ENCODE results near the gene PPP6R2. TPM values are rescaled to one million over a fixed set of nuclear protein-coding genes. Genes with fewer than 3 reads are reported as not detected.

Gene PPP6R2
- total and polyA plus RNA-seq, 8 donors: 24.4 to 243 (median 62.3) TPM

DNA sequence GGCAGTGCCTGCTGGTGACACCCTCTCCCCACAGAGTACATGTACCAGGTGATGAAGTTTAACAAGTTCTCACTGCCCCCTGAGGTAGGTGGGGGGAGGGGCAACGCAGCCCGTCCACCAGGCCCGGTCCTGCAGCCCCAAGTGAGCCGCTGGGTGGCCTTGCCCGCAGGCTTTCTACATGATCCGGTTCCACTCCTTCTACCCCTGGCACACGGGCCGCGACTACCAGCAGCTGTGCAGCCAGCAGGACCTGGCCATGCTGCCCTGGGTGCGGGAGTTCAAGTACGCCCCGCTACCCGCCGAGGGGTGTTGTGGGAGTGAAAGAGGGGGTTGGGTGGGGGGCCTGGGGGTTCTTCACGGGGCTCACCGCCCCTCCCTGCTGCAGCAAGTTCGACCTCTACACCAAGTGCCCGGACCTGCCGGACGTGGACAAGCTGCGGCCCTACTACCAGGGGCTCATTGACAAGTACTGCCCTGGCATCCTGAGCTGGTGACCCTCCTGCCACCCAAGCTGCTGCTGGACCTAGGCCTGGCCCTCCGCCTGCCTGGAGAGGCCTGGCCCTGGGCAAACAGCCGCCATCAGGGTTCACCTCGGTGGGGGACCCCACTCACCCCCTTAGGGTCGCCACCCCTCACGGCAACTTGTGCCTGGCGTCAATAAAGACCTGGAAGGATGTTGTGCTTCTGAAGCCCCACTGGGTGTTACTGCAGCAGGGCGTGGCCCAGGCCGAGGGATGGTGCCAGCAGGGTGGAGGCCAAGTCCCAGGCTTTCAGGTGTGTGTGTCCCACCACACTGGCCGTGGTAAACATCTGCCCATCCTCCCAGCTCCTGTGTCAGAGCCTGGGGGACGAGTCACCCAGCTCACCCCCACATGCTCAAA, 146.5 kb downstream of the PPP6R2 start:
- intact Hi-C loops (cut with DNase I; ENCODE audit: low total_unique reads): no loop called here
- TF ChIP-seq EP300 (IDR thresholded peaks at IDR 0.05) (no peak), POLR2AphosphoS5 (IDR thresholded peaks at IDR 0.05) (no peak), POLR2A (IDR thresholded peaks at IDR 0.05) (no peak)
- TF ChIP-seq, protein P1, sequence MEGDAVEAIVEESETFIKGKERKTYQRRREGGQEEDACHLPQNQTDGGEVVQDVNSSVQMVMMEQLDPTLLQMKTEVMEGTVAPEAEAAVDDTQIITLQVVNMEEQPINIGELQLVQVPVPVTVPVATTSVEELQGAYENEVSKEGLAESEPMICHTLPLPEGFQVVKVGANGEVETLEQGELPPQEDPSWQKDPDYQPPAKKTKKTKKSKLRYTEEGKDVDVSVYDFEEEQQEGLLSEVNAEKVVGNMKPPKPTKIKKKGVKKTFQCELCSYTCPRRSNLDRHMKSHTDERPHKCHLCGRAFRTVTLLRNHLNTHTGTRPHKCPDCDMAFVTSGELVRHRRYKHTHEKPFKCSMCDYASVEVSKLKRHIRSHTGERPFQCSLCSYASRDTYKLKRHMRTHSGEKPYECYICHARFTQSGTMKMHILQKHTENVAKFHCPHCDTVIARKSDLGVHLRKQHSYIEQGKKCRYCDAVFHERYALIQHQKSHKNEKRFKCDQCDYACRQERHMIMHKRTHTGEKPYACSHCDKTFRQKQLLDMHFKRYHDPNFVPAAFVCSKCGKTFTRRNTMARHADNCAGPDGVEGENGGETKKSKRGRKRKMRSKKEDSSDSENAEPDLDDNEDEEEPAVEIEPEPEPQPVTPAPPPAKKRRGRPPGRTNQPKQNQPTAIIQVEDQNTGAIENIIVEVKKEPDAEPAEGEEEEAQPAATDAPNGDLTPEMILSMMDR (IDR thresholded peaks at IDR 0.05): no peak
- peaks cover 2 to 14% (median 10%) of the 10 kb centered on the region in 4 donors for H3K4me1 ChIP-seq
- peak in 1 of 2 donors; percentile 3 for DNase-seq
- no peak overlapping the region for H3K27ac ChIP-seq
- 76 to 88% (median 82%) methylated on average over 25 to 31 of the region's 31 CpGs for WGBS, 5 donors
- H3K36me3 ChIP-seq: no peaks in the 10 kb centered on the region
- H3K27me3 ChIP-seq: peaks cover 0 to 44% (median 0%) of the 10 kb centered on the region in 3 donors
- no peaks in the 10 kb centered on the region for H3K9me3 ChIP-seq
- no peak overlapping the region for H3K4me3 ChIP-seq

DNA sequence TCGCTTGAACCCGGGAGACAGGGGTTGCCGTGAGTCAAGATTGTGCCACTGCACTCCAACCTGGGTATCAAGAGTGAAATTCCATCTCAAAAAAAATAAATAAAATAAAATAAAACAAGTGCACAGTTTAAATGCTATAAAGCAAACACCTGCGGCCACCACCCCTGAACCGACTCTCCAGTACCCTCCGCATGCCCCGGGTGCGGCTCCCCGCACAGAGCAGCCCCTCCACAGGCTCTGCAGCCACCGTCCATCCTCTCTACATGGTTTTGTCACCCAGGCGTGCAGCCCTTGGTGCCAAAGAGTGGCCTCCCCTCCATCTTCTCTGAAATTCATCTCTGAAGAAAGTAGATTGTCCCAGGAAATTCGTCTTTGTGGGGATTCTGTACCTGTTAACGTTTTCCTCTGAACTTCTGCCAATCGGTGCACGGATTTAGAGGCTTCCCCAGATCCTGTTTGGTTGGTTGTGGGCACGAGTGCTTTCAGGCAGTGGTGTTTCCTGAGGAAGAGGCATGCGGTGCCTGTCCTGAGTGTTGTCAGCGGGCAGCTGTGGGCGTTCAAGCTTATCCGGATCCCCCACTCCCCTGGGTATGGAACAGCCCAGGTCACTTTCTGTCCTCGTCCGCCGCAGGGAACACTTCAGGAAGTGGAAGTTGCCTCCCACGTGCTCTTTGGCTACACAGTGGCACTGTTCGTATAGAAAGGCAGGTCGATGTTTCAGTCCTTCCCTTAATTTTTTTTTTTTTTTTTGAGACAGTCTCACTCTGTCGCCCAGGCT, 147.6 kb downstream of the PPP6R2 start:
- Histone ChIP-seq H3K27ac (no peak overlapping the region), H3K27me3 (peaks cover 0 to 38% (median 0%) of the 10 kb centered on the region in 3 donors), H3K4me3 (no peak overlapping the region), H3K36me3 (no peaks in the 10 kb centered on the region), H3K4me1 (peaks cover 0 to 3% (median 1%) of the 10 kb centered on the region in 4 donors), H3K9me3 (no peaks in the 10 kb centered on the region)
- peak in 1 of 2 donors; percentile 11 for DNase-seq
- WGBS, 5 donors: 65 to 73% (median 72%) methylated on average over 26 to 27 of the region's 27 CpGs
- intact Hi-C loops (cut with DNase I; ENCODE audit: low total_unique reads): no loop called here
- no peak for TF ChIP-seq POLR2A (IDR thresholded peaks at IDR 0.05)
- no peak for TF ChIP-seq POLR2AphosphoS5 (IDR thresholded peaks at IDR 0.05)
- TF ChIP-seq, protein P1 (IDR thresholded peaks at IDR 0.05): no peak
- TF ChIP-seq EP300 (IDR thresholded peaks at IDR 0.05): no peak

Other genes with a start within 250 kb of the PPP6R2 start
- gene PANX2, start 172.6 kb upstream of the PPP6R2 start, total RNA-seq: 1 to 10 TPM in 2 of 5 donors, under 1 TPM in 1, not detected in 2; 0.29 to 1.8 (median 1.6) TPM
- gene PANX2, start 172.6 kb upstream of the PPP6R2 start, polyA plus RNA-seq: 1 to 10 TPM in 1 of 3 donors, under 1 TPM in 1, not detected in 1; 0.25 to 1.1 TPM
- gene TRABD, start 157.4 kb upstream of the PPP6R2 start, total RNA-seq: 100 to 1,000 TPM in 2 of 5 donors, 10 to 100 TPM in 3; 13.2 to 245 (median 56.7) TPM
- 10 to 100 TPM; 41.4 to 46.4 (median 45.5) TPM for gene TRABD, start 157.4 kb upstream of the PPP6R2 start, polyA plus RNA-seq
- gene SELENOO, start 142.3 kb upstream of the PPP6R2 start, total RNA-seq: 100 to 1,000 TPM in 1 of 5 donors, 10 to 100 TPM in 4; 10.1 to 185 (median 57.2) TPM
- 10 to 100 TPM; 30.9 to 37.5 (median 33.1) TPM for gene SELENOO, start 142.3 kb upstream of the PPP6R2 start, polyA plus RNA-seq
- gene TUBGCP6, start 98.3 kb upstream of the PPP6R2 start, total RNA-seq: 100 to 1,000 TPM in 1 of 5 donors, 10 to 100 TPM in 4; 40.4 to 112 (median 91.5) TPM
- 10 to 100 TPM; 37.8 to 59.0 (median 38.8) TPM for gene TUBGCP6, start 98.3 kb upstream of the PPP6R2 start, polyA plus RNA-seq
- gene HDAC10, start 92.1 kb upstream of the PPP6R2 start, total RNA-seq: 100 to 1,000 TPM in 2 of 5 donors, 10 to 100 TPM in 3; 15.4 to 156 (median 74.1) TPM
- 10 to 100 TPM; 24.7 to 41.4 (median 36.2) TPM for gene HDAC10, start 92.1 kb upstream of the PPP6R2 start, polyA plus RNA-seq
- 10 to 100 TPM in 2 of 5 donors, 1 to 10 TPM in 3; 5.2 to 49.6 (median 9.3) TPM for gene MAPK12, start 81.6 kb upstream of the PPP6R2 start, total RNA-seq
- gene MAPK12, start 81.6 kb upstream of the PPP6R2 start, polyA plus RNA-seq: 1 to 10 TPM; 4.7 to 9.3 (median 7.1) TPM
- gene MAPK11, start 72.9 kb upstream of the PPP6R2 start, total RNA-seq: 10 to 100 TPM in 1 of 5 donors, 1 to 10 TPM in 2, under 1 TPM in 1, not detected in 1; 0.29 to 10.1 (median 5.7) TPM
- gene MAPK11, start 72.9 kb upstream of the PPP6R2 start, polyA plus RNA-seq: 10 to 100 TPM in 2 of 3 donors, 1 to 10 TPM in 1; 8.5 to 13.6 (median 12.3) TPM
- 100 to 1,000 TPM; 105 to 648 (median 400) TPM for gene PLXNB2, start 35.7 kb upstream of the PPP6R2 start, total RNA-seq
- 100 to 1,000 TPM in 2 of 3 donors, 10 to 100 TPM in 1; 50.3 to 197 (median 147) TPM for gene PLXNB2, start 35.7 kb upstream of the PPP6R2 start, polyA plus RNA-seq
- gene DENND6B, start 16.3 kb upstream of the PPP6R2 start, total RNA-seq: 10 to 100 TPM in 2 of 5 donors, 1 to 10 TPM in 3; 2.2 to 13.4 (median 2.5) TPM
- gene DENND6B, start 16.3 kb upstream of the PPP6R2 start, polyA plus RNA-seq: 1 to 10 TPM; 2.0 to 7.6 (median 5.5) TPM
- gene SBF1, start 131.7 kb downstream of the PPP6R2 start, total RNA-seq: 100 to 1,000 TPM in 1 of 5 donors, 10 to 100 TPM in 4; 34.9 to 122 (median 65.2) TPM
- gene SBF1, start 131.7 kb downstream of the PPP6R2 start, polyA plus RNA-seq: 10 to 100 TPM in 2 of 3 donors, 1 to 10 TPM in 1; 9.6 to 42.3 (median 25.0) TPM
- 1 to 10 TPM in 1 of 5 donors, under 1 TPM in 1, not detected in 3; 0.37 to 1.3 TPM for gene ADM2, start 138.2 kb downstream of the PPP6R2 start, total RNA-seq
- 1 to 10 TPM; 1.5 to 3.7 (median 1.6) TPM for gene ADM2, start 138.2 kb downstream of the PPP6R2 start, polyA plus RNA-seq
- gene MIOX, start 143.5 kb downstream of the PPP6R2 start, total RNA-seq: not detected
- gene MIOX, start 143.5 kb downstream of the PPP6R2 start, polyA plus RNA-seq: under 1 TPM in 1 of 3 donors, not detected in 2; 0.40 TPM
- gene LMF2, start 164.4 kb downstream of the PPP6R2 start, total RNA-seq: 100 to 1,000 TPM in 1 of 5 donors, 10 to 100 TPM in 4; 11.9 to 212 (median 58.5) TPM
- gene LMF2, start 164.4 kb downstream of the PPP6R2 start, polyA plus RNA-seq: 10 to 100 TPM; 13.1 to 73.4 (median 25.6) TPM
- gene NCAPH2, start 164.9 kb downstream of the PPP6R2 start, total RNA-seq: 10 to 100 TPM; 12.9 to 34.8 (median 23.2) TPM
- gene NCAPH2, start 164.9 kb downstream of the PPP6R2 start, polyA plus RNA-seq: 10 to 100 TPM; 34.5 to 47.9 (median 38.4) TPM
- not detected for gene SCO2, start 182.3 kb downstream of the PPP6R2 start, total RNA-seq
- gene SCO2, start 182.3 kb downstream of the PPP6R2 start, polyA plus RNA-seq: 1 to 10 TPM in 2 of 3 donors, under 1 TPM in 1; 0.92 to 7.5 (median 1.9) TPM
- gene TYMP, start 186.7 kb downstream of the PPP6R2 start, total RNA-seq: 100 to 1,000 TPM in 2 of 5 donors, 10 to 100 TPM in 3; 14.3 to 146 (median 78.8) TPM
- gene TYMP, start 186.7 kb downstream of the PPP6R2 start, polyA plus RNA-seq: 100 to 1,000 TPM in 1 of 3 donors, 10 to 100 TPM in 2; 46.3 to 162 (median 61.6) TPM
- not detected for gene KLHDC7B, start 202.6 kb downstream of the PPP6R2 start, total RNA-seq
- gene KLHDC7B, start 202.6 kb downstream of the PPP6R2 start, polyA plus RNA-seq: under 1 TPM in 2 of 3 donors, not detected in 1; 0.25 to 0.46 TPM
- gene SYCE3, start 219.6 kb downstream of the PPP6R2 start, total RNA-seq: not detected
- 1 to 10 TPM in 1 of 3 donors, under 1 TPM in 1, not detected in 1; 0.80 to 1.9 TPM for gene SYCE3, start 219.6 kb downstream of the PPP6R2 start, polyA plus RNA-seq
- gene CPT1B, start 235.1 kb downstream of the PPP6R2 start, total RNA-seq: 100 to 1,000 TPM in 2 of 5 donors, 10 to 100 TPM in 1, 1 to 10 TPM in 2; 6.6 to 164 (median 54.5) TPM
- 10 to 100 TPM in 2 of 3 donors, 1 to 10 TPM in 1; 9.8 to 31.8 (median 10.1) TPM for gene CPT1B, start 235.1 kb downstream of the PPP6R2 start, polyA plus RNA-seq
- gene CHKB, start 239.5 kb downstream of the PPP6R2 start, total RNA-seq: 100 to 1,000 TPM in 2 of 5 donors, 10 to 100 TPM in 3; 31.9 to 283 (median 81.2) TPM
- gene CHKB, start 239.5 kb downstream of the PPP6R2 start, polyA plus RNA-seq: 100 to 1,000 TPM; 107 to 152 (median 129) TPM